ENCODE results near the gene CDH23.

GRCh38 chr10:71478173-71478572 is 81.5 kb downstream of the CDH23 start:
- TF ChIP-seq CTCF (IDR thresholded peaks at IDR 0.05; ENCODE audit: low read depth, low read length, poor library complexity, severe bottlenecking) (no peak), EZH2phosphoT487 (IDR thresholded peaks at IDR 0.05; ENCODE audit: borderline replicate concordance, low read length) (no peak)
